HG03575 (cell line): ENCODE results near the gene LDHAL6B.

Experiments
- ATAC-seq: cut with Tn5 transposase; IDR thresholded peaks from one replicate; pipeline ENCODE4 v1.9.1; 2021; ENCODE audit not compliant: unreplicated experiment, insufficient number of reproducible peaks, low FRiP score; ENCODE audit errors: extremely low read depth

Gene LDHAL6B

DNA sequence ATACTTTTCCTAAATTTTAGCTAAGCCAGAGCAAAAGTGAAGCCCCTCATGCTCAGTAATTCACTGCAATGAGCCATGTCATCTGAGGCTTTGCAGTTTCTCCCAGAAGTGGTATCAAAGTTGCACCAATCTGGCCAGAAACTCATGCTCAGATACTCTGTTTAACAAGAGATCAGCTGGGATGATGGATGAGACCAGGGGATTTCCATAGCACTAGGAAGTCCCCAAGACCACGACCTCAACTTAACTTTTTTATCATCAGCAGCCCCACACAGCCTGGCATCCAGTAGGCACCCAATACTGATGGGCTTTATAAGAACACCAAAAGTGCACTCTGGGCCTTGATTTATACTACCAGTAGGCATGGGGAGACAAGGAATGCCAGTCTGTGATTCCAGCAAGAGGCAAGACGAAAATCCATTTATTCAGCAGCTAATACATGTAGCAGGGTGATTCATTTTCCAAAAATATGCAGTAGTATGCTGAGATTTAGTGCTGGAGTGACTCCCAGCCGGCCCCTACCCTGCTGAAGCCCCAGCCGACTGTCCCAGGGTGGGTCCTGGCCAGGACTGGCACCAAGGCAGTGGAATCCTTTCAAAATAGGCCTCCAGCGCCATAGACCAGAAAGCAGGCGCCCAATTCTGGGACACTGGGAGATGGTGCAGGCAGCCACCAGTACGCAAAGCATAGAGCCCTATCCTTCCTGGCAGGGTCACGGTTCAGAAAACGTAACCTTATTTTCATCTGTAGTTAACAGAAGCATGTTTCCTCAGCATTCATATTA, 612 bp upstream of the LDHAL6B start:
- ATAC-seq = no peak

DNA sequence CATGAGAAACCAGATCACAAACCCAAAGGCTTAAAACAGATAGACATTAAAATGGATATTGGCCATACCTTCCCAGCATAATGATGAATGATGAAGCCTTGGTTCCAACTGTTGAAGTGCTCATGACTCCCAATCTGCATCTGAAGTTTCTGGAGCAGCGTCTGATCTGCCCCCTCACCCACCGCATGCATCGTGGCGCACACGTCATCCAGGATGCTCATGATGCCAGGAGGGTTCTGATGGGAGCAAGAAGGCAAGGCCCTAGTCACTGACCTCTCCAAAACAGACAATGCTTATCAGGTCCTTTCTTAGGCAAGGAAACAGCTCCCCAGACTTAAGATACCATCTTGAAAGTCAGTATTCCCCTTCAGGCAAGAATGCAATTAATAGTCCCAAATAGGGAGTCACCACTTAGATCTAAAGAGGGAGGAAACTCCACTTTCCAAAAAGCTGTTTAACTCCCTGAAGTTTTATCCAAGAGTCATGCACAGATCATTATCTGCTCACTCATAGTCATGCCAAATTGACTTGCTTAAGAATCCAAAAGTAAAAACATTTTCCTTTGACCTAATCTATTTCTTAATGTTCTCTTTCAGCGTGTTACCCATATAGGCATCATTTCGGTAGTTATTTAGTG, 2.1 kb downstream of the LDHAL6B start:
- no peak for ATAC-seq

DNA sequence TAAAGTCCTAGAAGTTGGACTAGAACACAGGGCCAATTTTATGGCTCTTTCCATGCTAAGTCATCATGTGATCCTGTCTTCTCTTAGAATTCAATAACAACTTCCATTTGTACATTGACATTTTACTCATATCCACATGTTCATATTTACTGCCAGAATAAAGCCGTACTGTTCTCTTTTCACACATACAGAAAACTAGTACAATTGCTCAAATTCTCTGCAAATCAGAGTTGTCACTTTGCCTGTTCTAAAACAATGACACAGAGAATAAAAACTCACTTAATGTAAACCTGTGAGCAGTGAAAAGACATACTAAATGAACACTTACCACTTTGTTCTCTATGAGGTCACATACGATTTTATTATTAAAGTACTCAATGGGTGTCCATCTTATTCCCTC, 3.5 kb downstream of the LDHAL6B start:
- no peak for ATAC-seq

DNA sequence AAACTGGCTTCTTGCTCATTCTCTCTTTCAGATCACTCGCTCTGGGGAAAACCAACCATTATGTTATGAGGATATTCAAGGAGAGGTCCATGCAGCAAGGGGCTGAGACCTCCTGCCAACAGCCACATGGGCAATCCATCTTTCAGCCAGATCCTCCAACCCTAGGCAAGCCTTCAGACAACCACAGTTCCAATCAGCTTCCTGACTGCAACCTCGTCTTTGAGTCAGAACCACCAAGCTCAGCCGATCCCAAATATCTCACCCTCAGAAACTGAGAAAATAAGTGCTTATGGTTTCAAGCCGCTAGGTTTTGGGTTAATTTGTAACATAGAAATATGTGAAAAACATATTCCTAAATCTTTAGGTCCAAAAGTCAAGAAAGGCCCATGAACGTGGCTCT, 10.3 kb downstream of the LDHAL6B start:
- no peak for ATAC-seq

DNA sequence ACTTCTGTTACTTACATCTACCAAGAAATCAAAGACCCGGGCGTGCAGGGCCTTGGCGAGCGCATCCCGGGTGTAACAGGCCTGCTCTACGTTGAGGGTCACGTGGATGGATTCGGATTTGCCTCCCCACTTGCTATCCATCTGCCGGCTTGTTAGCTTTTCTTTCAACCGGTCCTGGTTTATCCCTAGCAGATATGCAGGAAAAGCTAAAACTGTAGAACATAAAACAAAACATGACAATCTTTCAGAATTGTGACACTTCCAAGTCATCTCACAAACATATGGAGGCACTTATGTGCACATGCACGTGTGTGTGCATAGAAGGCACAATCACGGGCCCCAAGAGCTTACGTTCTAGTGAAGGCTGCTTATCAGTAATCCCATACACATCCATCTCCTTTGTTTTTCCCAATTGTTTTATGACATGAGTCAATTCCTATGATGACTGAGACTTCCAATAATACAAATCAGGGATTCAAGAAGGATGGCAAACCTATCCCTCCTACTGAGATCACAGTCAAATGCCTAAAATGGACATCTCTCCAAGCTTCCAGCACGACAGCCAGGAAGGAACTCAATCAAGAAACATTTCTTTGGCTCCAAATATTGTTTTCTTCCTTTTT, 11.3 kb downstream of the LDHAL6B start:
- ATAC-seq = no peak

DNA sequence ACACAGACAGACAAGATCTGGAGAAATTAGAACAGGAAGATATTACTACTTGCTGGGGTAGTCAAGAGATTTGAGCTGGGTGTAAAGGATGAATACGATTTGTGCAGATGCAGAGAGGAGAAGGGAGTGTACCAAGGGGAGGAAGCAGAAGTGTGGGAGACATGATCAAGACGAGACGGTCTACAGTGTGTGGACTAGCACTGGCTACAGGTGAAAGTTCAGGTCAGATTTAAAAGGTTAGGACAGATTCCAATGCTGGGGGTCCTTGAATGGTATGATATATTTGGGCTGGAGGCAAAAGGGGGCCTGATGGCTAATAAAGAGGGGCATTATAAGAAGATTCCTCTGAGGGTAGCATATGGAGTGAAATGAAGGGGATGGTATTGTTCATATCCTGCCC, 12.1 kb downstream of the LDHAL6B start:
- no peak for ATAC-seq

DNA sequence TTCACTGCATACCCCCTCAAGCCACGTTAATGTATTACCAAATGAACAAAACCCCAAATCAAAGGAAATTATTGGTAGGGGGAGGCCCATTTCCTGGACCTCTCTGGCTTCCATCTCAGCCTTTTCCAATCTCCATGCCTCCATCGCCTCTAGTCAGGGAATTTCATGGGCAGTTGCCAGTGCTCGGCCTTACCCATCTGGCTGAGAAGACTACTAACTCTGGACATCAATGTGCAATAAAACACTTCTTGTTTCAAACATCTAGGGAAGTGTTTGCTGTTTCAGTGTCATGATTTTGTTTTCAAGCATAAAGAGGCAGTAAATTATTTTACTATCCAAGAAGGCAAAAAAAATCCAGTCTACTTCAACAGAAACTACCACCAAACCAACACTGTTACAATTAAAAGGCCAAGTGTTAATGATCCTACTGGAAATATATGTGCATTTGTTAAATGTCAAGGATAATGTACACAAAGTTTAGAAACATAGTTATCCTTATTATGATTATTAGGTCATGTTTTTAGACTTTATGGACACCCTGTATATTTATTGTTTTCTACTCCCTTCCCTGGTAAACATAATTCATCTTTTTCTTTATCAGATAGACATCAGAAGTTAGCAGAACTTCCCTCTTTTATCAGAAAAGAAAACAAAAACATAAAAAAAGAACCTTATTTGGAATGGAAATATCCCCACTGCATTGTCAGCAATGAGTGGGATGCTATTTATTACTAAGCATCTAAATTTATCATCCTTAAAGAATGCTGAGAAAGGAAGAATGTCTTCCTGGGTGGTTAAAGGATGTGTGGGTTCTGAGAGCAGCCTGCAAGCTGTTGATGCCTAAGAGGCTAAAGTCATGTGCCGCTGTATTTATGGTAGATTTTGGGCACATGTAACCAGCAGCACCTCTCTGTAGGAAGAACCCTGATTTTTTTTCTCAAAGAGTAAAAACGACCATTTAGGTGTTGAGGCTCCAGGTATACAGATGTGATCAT, 15.2 kb downstream of the LDHAL6B start:
- no peak for ATAC-seq

DNA sequence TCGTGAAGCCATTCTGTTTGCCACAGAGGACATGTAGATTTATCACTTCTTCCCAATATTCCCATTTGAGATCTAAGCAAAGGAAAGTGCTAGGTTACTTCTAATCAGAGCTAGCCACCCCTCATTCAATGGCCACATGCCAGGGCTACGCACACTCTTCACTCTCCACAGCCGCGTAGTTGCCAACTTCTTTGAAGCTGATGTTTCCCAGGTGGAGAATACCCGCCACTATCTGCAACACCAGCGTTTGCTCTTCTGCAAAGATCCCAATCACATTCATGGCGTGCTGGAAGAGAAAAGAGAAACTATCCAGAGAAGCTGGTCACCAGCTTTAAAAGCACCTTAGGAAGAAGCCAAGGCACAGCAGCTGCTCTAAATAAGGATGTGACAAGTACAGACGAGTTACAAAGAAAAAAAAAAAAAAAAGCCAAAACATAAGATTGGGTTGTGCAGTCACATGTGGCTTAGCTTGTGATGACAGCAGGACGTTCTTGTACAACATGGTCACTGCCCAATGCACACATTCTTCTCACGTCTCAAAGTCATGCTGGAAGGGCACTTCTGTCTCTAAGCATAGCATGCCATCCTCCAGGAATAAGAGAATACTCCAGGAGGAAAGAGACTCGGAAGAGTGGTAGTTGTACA, 16.4 kb downstream of the LDHAL6B start:
- no peak for ATAC-seq

DNA sequence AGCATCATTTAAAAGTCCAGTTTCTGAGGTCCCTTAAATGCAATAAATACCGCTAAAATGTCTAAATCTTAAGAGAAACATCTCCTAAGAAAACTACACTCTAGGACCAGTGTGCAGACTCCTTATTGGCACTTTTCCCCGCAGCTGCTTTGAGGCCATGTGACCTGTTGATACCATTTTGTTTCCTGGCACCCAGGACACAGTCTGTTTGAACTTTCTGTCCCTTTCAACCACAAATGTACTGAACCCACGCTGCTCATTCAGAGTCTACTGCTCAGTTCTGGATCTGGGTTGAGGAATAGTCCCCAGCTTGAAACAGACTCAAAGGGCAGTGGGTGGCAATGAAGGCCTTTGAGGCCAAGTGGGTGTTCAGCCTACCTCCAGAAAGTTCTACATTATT, 17.1 kb downstream of the LDHAL6B start:
- ATAC-seq = no peak

DNA sequence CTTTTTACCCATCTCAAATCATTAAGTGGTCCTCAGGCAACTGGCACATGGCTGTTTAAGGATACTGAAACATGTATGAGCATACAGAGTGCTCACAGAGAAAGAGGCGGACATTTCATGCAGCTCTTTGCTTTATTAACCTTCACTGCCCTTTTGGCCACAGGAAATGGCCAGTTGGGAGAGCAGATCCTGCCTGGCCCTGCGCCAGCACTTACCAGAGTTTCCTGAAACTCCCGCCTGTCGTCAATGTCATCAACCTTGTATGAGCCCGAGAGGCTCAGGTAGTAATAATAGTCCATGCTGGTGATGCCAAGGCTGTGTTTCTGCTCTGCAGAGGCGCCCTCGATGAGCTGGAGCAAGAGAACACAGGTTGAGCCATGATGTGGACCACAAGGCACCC, 17.8 kb downstream of the LDHAL6B start:
- ATAC-seq = no peak

DNA sequence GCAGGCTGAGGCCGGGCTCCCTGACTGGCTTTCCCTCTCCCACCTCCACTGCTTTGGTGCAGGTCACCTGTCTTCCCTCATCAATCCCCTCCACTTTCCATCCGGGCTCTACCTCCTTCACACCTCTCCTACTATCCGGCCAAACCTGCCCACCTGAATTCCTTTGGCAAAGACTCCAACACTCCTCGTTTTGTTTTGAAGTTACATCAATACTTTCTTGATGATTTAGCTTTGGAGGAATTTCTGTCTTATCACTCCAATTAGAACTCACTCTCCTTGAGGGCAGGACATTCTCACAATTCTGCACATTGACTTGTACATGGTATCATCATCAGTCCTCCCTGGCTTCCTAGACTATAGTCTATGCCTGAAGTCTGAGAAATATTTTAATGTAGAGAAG, 20.4 kb downstream of the LDHAL6B start:
- no peak for ATAC-seq

DNA sequence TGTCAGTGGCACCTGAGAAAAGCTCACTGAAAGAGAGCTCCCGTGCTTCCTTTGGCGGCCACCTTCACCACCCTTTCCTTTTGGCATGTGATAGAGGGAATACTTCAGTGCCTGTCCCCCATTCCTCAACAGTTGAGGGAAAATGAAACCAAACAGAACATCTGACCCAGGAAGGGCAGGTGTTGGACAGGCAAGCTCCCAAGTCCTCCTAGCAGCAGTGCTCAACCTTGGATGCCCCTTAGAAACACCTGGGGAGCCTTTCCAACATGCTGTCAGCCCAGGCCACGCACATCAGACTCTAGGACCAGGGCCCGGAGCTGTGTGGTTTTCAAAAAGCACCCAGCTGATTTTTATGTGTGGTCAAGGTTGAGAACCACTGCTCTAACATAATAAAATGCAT, 22.4 kb downstream of the LDHAL6B start:
- no peak for ATAC-seq

DNA sequence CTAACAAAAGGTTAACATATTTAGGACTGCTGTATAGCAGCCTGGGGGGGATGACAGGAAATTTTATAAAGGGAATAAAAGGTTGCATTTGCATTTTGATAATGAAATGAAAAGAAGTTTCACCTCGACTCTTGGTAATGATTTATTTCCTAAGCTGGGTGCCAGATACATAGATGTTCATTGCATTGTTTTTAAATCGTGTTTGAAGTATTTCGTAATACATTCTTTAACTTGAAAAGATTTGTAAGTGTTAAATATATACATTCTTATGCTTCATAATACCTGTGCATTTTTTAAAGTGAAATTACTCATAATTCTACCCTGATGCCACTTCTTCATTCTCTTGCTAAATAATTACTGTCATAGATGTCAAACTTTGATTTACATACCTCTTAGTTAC, 22.8 kb downstream of the LDHAL6B start:
- ATAC-seq = no peak

DNA sequence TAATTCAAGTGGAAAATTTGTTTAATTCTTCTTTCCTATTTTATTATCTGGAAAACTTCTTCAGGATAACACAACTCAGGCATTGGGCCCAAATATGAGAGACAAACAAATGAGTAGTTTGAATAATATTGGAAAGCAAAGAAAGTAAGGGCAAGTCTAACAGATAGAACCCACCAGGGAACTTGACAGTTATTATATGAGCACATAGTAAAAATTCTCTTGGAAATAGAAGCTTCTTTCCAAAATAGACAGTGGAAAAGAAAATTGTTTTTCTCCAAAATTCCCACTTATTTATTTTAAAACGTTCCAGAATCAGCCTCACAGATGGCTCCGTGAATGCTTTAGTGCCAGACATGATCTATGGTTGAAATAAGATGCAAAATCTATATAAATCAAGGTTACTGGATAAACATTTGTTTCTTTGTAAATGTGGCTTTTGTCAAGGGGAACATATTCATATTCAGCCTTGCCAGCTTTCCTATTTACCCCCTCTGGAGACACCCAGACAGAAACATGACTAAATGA, 23.9 kb downstream of the LDHAL6B start:
- ATAC-seq = no peak

DNA sequence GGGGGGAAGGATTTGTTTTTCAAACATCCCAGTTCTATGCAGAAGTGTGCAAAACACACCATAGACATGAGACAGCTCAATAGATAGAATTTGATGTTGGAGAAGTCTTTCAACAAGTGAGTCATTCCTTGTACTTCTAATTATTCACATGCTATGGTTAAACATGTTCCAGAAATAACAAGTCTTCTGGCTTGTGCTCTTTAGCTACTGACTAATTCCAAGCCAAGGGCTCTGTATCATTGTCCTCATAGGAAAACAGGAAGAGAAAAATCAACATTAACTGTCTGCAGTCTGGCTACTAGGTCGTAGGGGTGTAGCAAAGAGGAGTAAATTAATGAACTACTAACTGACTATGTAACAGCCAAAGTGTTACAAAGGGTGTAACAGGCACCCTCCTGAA, 25.8 kb downstream of the LDHAL6B start:
- ATAC-seq = no peak

DNA sequence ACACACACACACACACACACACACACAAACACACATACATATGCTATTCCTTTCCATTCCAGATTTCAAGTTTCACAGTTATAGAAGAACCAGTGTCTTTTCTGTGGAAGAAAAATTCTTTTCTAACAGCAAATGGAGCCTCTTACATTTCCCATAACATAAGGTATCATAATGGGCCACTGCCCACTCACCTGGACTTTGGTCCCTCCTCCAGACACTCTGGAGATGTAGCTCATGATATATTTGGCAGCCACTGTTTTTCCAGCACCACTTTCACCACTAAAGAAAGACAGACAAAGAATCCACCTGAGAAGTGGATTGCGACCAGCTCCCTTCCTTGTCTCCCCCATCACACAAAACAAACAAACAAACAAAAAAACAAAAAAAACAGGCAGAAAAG, 29.8 kb downstream of the LDHAL6B start:
- ATAC-seq = no peak

DNA sequence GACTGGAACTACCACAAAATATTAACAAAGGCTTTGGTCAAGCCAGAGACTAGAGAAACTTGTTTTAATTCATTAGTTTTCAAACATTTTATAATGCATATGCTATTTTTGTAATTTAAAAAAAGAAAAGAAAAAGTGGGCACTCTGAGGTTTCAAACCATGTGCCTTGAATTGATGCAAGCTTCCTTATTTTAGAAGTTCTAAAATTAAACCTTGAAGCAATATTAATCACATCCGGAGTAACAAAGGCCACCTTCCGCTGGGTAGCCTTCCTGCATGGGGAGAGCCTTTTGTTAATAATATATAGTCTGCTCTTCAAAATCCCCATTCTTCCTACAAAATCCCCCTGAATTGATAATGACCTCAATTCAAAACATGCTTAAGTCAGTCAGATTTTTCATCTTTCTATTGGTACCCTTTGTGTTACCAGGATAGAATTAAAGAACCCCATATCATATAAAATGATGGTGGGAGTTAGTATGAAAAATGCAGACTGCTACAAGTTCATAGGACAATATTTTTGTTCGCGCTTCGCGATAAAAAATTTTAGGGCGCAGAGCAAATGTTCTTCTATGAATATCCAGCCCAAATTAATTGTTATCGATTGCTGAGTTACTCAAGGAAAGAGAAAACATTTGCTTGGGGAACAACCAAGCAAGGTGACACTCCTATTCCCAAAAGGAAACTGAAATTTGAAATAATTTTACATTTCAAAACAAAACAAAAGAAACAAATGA, 30.6 kb downstream of the LDHAL6B start:
- ATAC-seq = peak; percentile 40

DNA sequence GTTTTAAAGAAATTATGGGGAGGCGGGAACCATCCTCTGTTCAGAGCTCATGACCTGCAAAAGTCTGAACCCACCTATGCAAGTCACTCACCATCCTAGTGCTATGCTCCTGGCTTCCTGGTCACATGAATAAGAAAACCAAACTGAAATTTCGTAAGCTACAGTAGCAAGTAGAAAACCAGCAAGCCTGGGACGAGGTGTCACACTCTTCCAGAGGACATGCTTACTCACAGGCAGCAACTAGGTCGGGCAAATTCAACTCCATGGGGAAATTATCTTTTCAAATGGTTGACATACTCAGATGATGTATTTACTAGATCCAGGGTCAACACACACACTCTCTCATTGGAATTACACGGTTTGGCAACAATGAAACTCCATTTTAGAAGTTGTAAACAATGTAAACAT, 31.3 kb downstream of the LDHAL6B start:
- peak; percentile 28 for ATAC-seq
